H1 (cell line): ENCODE results near the gene GSTO2.

Source experiments
- POLR2AphosphoS5 ChIP-seq: IDR thresholded peaks from 2 replicates; pipeline ENCODE4 v1.6.1; 2011; ENCODE audit warnings: low read depth, low read length
- RXRA ChIP-seq: IDR thresholded peaks from 2 replicates; pipeline ENCODE4 v1.6.1; 2011; ENCODE audit warnings: low read depth, mild to moderate bottlenecking, low read length, moderate library complexity; ENCODE audit not compliant: insufficient read depth
- SIN3A ChIP-seq, 2 experiments: IDR thresholded peaks in 1 of 2; conservative IDR thresholded peaks in 1 of 2; 2 replicates each; pipeline ENCODE4 v1.6.1; 2011 to 2012; ENCODE audit warnings: low read length in 2 of 2, improper control_type of control experiment in 1 of 2, low read depth in 1 of 2, mild to moderate bottlenecking in 1 of 2
- ZNF274 ChIP-seq: IDR thresholded peaks from 2 replicates; pipeline ENCODE4 v1.7.0; 2012; ENCODE audit warnings: low read length, borderline replicate concordance; ENCODE audit errors: extremely low read depth

DNA sequence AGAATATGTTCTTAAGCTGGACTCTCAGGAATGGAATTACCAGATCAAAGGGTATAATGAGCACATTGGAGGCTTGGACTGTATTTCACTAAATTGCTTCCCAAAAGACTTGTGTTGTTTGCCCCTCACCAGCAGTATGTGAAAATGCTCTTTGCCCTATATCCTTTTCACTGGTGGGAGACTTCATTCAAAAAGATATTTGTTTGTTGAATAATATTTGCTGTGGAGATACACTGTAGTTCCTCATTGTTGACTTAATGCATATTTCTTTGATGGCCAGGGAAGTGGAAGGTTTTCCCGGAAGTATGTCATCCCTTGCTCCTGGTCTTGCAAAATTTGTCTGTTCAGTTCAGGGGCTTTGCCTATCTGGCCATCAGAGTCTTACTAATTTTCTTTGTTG lies 19.4 kb downstream of the GSTO2 start:
- TF ChIP-seq ZNF274 (no peak), RXRA (no peak), SIN3A (conservative IDR thresholded peaks at IDR 0.05 in 1 of 2, IDR thresholded peaks at IDR 0.05 in 1 of 2; ENCODE audit: low read depth in 1 of 2, low read length in 2 of 2) (no peak), POLR2AphosphoS5 (no peak)
